ENCODE measurements around the gene SPOCD1. TPM values are rescaled to one million over a fixed set of nuclear protein-coding genes. Genes with fewer than 3 reads are reported as not detected.

SPOCD1 gene
- polyA plus RNA-seq, 1 of the 3 experiments (the other 2 are of a cell fraction) = 10.7 TPM

- no peak overlapping the region for H3K4me2 ChIP-seq
- H3K27me3 ChIP-seq (ENCODE audit: insufficient read depth) = no peaks in the 10 kb centered on the region
- no peaks in the 10 kb centered on the region for H4K20me1 ChIP-seq (ENCODE audit: insufficient read depth)
- peaks cover 0 to 26% of the 10 kb centered on the region in 2 experiments; a peak in 1 of 4 replicates for H3K4me1 ChIP-seq (ENCODE audit: control insufficient read depth in 1 of 2, insufficient read depth in 2 of 2, low read depth in 1 of 2, low read length in 1 of 2)
- H3K9me2 ChIP-seq = no peaks in the 10 kb centered on the region
- DNase-seq = no peak
- H3F3A ChIP-seq (replicated peaks; ENCODE audit: insufficient read depth) = peaks cover 16% of the 10 kb centered on the region
- 93% methylated on average over 4 of the region's 4 CpGs for WGBS (ENCODE audit: low lambda C conversion rate)
- no peaks in the 10 kb centered on the region for H3K9me3 ChIP-seq
- ChIA-PET POLR2A (no interaction called here), CTCF (interaction anchor here (1.7 to 6.8 kb wide), 2 partner anchors 17 to 20 kb away, joined by 3 to 37 read pairs; no protein-coding TSS in a partner anchor)
- H3K9ac ChIP-seq = no peak overlapping the region
- no peak overlapping the region for H3K4me3 ChIP-seq (ENCODE audit: low read depth in 2 of 2, low read length in 1 of 2)
- no peak overlapping the region for H3K27ac ChIP-seq (ENCODE audit: low read depth in 2 of 2, low read length in 1 of 2)
- no peak for TF ChIP-seq JUND (IDR thresholded peaks at IDR 0.05)
- no peak for TF ChIP-seq CHD2 (IDR thresholded peaks at IDR 0.05; ENCODE audit: low read length, partially characterized antibody)
- TF ChIP-seq TEAD4 (IDR thresholded peaks at IDR 0.05; ENCODE audit: borderline replicate concordance, insufficient read depth) = no peak
- no peak for TF ChIP-seq RCOR1 (IDR thresholded peaks at IDR 0.05; ENCODE audit: low read length)
- no peak for TF ChIP-seq USF2 (IDR thresholded peaks at IDR 0.05; ENCODE audit: borderline replicate concordance, low read depth, low read length)
- no peak for TF ChIP-seq MXI1 (IDR thresholded peaks at IDR 0.05; ENCODE audit: low read depth, low read length)
- TF ChIP-seq IRF3 (IDR thresholded peaks at IDR 0.05; ENCODE audit: low read depth, low read length) = no peak
- no peaks in the 10 kb centered on the region for H3K36me3 ChIP-seq (replicated peaks in 1 of 2; ENCODE audit: control insufficient read depth in 1 of 2, insufficient read depth in 2 of 2, low read length in 1 of 2)
- no peak overlapping the region for H2AFZ ChIP-seq (ENCODE audit: low read depth)
- H3K79me2 ChIP-seq (ENCODE audit: insufficient read depth) = no peaks in the 10 kb centered on the region
Measured at GRCh38 chr1:31809698-31810097, 6.1 kb downstream of the SPOCD1 start.

DNA sequence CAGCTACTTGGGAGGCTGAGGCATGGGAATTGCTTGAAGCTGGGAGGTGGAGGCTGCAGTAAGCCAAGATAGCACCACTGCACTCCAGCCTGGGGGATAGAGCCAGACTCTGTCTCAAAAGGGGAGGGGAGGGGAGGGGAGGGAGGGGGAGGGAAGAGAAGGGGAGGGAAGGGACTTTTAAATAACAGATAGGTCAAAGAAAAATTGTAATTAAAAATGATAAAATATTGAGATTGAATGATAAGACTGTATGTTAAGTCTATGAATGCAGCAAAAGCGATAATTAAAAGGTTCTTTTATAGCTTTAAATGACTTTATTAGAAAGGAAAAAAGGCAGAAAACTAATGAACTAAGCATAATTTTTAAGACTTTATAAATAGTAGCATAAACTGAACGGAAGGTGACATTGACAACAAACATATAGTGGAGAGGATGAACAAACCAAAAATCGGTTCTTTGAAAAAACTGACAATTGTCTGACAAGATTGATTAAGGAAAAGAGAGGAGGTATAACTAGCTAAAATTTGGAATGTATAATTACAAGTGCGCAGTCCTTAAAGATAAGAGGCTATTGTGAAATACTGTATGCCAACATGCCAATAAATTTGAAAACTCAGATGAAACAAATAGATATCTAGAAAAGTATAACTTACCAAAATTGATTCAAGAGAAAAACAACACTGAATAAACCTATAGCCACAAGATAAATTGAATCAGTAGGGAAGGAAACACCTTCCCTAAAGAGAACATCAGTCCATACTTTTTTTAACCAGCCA lies 8.4 kb downstream of the SPOCD1 start:
- POLR2A ChIA-PET = no interaction called here
- H3K9ac ChIP-seq = no peak overlapping the region
- no peak for TF ChIP-seq EP300 (IDR thresholded peaks at IDR 0.05; ENCODE audit: borderline replicate concordance in 1 of 2, low read depth in 1 of 2, low read length in 1 of 2)
- TF ChIP-seq POLR2AphosphoS5 (IDR thresholded peaks at IDR 0.05; ENCODE audit: low read depth, low read length) = no peak
- TF ChIP-seq RAD21 (IDR thresholded peaks at IDR 0.05; ENCODE audit: low read length) = no peak
- TF ChIP-seq CHD2 (IDR thresholded peaks at IDR 0.05; ENCODE audit: low read length, partially characterized antibody) = no peak
- TF ChIP-seq, protein P1, sequence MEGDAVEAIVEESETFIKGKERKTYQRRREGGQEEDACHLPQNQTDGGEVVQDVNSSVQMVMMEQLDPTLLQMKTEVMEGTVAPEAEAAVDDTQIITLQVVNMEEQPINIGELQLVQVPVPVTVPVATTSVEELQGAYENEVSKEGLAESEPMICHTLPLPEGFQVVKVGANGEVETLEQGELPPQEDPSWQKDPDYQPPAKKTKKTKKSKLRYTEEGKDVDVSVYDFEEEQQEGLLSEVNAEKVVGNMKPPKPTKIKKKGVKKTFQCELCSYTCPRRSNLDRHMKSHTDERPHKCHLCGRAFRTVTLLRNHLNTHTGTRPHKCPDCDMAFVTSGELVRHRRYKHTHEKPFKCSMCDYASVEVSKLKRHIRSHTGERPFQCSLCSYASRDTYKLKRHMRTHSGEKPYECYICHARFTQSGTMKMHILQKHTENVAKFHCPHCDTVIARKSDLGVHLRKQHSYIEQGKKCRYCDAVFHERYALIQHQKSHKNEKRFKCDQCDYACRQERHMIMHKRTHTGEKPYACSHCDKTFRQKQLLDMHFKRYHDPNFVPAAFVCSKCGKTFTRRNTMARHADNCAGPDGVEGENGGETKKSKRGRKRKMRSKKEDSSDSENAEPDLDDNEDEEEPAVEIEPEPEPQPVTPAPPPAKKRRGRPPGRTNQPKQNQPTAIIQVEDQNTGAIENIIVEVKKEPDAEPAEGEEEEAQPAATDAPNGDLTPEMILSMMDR (IDR thresholded peaks at IDR 0.05) = no peak
- no peak for TF ChIP-seq SMC3 (IDR thresholded peaks at IDR 0.05; ENCODE audit: low read depth, low read length)
- no peak for TF ChIP-seq FOSL2 (IDR thresholded peaks at IDR 0.05; ENCODE audit: borderline replicate concordance, low read depth)
- TF ChIP-seq, protein P2, sequence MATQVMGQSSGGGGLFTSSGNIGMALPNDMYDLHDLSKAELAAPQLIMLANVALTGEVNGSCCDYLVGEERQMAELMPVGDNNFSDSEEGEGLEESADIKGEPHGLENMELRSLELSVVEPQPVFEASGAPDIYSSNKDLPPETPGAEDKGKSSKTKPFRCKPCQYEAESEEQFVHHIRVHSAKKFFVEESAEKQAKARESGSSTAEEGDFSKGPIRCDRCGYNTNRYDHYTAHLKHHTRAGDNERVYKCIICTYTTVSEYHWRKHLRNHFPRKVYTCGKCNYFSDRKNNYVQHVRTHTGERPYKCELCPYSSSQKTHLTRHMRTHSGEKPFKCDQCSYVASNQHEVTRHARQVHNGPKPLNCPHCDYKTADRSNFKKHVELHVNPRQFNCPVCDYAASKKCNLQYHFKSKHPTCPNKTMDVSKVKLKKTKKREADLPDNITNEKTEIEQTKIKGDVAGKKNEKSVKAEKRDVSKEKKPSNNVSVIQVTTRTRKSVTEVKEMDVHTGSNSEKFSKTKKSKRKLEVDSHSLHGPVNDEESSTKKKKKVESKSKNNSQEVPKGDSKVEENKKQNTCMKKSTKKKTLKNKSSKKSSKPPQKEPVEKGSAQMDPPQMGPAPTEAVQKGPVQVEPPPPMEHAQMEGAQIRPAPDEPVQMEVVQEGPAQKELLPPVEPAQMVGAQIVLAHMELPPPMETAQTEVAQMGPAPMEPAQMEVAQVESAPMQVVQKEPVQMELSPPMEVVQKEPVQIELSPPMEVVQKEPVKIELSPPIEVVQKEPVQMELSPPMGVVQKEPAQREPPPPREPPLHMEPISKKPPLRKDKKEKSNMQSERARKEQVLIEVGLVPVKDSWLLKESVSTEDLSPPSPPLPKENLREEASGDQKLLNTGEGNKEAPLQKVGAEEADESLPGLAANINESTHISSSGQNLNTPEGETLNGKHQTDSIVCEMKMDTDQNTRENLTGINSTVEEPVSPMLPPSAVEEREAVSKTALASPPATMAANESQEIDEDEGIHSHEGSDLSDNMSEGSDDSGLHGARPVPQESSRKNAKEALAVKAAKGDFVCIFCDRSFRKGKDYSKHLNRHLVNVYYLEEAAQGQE (IDR thresholded peaks at IDR 0.05; ENCODE audit: low read depth, low read length) = no peak
- TF ChIP-seq TCF12 (IDR thresholded peaks at IDR 0.05) = no peak
- no peak for TF ChIP-seq ELF1 (IDR thresholded peaks at IDR 0.05)
- TF ChIP-seq IRF3 (IDR thresholded peaks at IDR 0.05; ENCODE audit: low read depth, low read length) = no peak

More for the DNA sequence above, 8.4 kb downstream of the SPOCD1 start:
- Histone ChIP-seq H3K36me3 (replicated peaks in 1 of 2; ENCODE audit: control insufficient read depth in 1 of 2, insufficient read depth in 2 of 2, low read length in 1 of 2) (no peaks in the 10 kb centered on the region), H3F3A (replicated peaks; ENCODE audit: insufficient read depth) (peaks cover 24% of the 10 kb centered on the region), H3K9me3 (no peaks in the 10 kb centered on the region), H3K79me2 (ENCODE audit: insufficient read depth) (no peaks in the 10 kb centered on the region), H3K9me2 (no peaks in the 10 kb centered on the region), H2AFZ (ENCODE audit: low read depth) (no peak overlapping the region), H3K27me3 (ENCODE audit: insufficient read depth) (no peaks in the 10 kb centered on the region), H3K27ac (ENCODE audit: low read depth in 2 of 2, low read length in 1 of 2) (no peak overlapping the region), H3K4me3 (ENCODE audit: low read depth in 2 of 2, low read length in 1 of 2) (no peak overlapping the region), H3K4me2 (no peak overlapping the region), H3K4me1 (ENCODE audit: control insufficient read depth in 1 of 2, insufficient read depth in 2 of 2, low read depth in 1 of 2, low read length in 1 of 2) (peaks cover 0 to 13% of the 10 kb centered on the region in 2 experiments; a peak in 1 of 4 replicates), H4K20me1 (ENCODE audit: insufficient read depth) (no peaks in the 10 kb centered on the region)
- 87% methylated on average over 4 of the region's 4 CpGs for WGBS (ENCODE audit: low lambda C conversion rate)
- DNase-seq = no peak
- CTCF ChIA-PET = interaction anchor here (0.9 to 1.6 kb wide), 3 partner anchors 18 to 157 kb away, joined by 3 to 8 read pairs (median 5); no protein-coding TSS in a partner anchor

Measured in SK-N-SH (cell line).